NCI-H446 treated with DMSO at 0.1 percent for 48 hours (cell line): Measurements from ENCODE around the gene SRP68.
"Not testable (repeated sequence)": the region's sequence is repeated elsewhere in the genome, so short reads cannot be mapped to it uniquely, and the experiment has no call there.

Source experiments
- DNase-seq: peaks from one replicate; lab custom pipeline; 2025; lab: John Stamatoyannopoulos, UW

The SRP68 gene

DNA sequence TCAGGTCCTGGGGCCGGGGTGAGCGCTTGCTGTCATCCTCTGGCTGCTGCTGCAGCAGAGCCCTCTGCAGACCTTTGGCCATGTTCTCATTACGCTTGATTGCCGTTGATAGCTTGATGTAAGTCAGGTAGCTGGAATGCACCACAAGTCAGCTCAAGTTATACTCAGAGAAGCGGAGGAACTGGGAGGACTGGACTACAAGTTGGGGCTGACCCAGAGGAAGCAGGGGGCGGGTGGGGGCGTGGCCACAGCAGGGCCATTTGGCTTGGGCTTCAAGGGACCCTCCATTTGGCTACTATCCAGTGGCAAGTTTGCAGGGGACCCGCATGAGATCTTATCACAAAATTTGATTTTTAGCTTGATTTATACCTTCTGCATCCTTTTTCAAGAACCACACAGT lies 26.3 kb downstream of the SRP68 start:
- DNase-seq, result no peak

GRCh38 chr17:76044475-76045007 lies 27.8 kb downstream of the SRP68 start:
- DNase-seq, result not testable (repeated sequence)

DNA sequence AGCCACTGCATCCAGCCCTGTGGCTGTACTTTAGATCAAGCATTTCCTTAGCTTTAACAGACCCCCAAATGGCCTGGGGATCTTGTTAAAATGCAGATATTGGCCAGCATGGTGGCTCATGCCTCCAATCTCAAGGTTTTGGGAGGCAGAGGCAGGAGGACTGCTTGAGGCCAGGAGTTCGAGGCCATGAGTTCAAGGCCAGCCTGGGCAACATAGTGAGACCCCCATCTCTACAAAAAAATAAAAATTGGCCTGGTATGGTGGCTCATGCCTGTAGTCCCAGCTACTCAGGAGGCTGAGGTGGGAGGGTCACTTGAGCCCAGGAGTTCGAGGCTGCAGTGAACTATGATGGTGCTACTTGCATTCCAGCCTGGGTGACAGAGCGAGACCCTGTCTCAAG lies 29.4 kb downstream of the SRP68 start:
- DNase-seq, result not testable (repeated sequence)

DNA sequence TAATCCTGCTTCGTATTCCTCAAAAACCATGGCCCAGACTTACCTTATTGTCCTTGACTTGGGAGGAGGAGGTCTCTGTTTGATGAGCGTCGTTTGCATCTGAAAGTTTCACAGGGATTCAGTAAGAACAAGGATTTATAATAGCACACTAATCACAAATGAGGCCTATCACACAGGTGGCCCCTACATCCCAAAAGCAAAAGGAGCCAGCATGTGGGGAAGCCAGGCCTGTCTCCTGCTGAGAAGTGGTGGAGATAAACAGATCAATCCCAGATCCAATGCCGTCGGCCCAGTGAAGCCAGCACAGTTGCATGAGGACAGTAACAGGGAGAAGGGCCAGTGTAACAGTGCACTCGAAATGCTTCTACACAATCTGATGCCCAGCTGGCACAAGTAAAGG lies 31.9 kb downstream of the SRP68 start:
- no peak for DNase-seq

- no peak for DNase-seq
These were observed 33.2 kb downstream of the SRP68 start for GRCh38 chr17:76039121-76039520.

DNA sequence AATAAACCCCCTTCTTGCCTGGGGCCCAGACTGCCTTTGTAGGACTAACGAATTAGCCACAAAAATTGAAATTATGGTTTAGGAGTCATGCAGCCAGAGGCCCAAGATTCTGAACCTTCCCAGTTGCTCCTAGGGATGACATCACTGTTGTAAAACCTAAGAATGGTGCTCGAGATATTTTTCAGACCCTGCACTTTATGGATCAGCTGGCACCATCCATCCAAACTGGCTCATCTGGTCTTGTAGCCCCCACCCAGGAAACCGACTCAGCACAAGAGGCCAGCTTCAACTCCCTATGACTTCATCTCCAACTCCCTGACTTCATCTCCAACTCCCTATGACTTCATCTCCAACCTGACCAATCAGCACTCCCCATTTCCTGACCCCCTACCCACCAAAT lies 34.3 kb downstream of the SRP68 start:
- no peak for DNase-seq

- DNase-seq, result no peak
These were observed 35.6 kb downstream of the SRP68 start for GRCh38 chr17:76036497-76037261.

GRCh38 chr17:76034428-76035350 lies 37.6 kb downstream of the SRP68 start:
- DNase-seq, result no peak

DNA sequence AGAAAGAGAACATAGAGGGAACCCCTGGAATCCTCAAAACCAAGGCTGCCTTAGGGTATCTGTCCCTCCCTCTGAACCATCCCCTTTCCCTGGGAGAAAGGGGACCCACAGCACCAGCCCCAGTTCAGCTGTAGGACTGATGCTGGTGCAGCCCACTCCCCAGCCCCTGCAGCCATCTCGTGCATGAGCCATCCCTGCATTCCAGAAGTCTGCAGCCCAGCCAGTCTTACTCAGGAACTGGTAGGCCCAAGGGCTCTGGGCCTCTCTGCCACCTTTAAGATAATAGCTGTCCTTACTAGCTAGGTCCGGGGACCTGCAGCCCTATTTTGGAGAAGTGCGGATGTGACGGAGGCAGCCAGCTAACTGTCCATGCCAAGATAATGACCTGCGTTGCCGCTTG lies 39.2 kb downstream of the SRP68 start:
- DNase-seq, result no peak

DNA sequence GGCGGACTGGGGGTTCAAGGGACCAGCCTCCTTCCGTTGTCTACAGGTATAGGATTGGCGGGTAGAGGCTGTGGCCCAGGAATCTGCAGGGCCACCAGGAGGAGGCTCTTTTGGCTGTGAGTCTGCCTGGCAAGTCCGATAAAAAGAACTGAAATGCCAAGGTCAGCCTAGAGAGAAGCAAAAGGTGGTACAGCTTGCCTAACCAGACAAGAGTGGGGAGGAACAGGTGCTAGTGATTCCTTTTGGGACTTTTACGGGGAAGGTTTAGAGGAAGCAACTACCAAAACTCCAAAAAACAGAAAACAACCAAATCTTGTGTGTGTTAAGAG lies 39.6 kb downstream of the SRP68 start:
- DNase-seq, result no peak

GRCh38 chr17:76032073-76032779 lies 40.1 kb downstream of the SRP68 start:
- DNase-seq, result peak; percentile 3

GRCh38 chr17:76027159-76027839 lies 45.0 kb downstream of the SRP68 start, which contains the start of gene EVPL:
Gene EVPL (minus strand): TSS chr17:76027306. CDS start chr17:76027198, 108 bp downstream.
- no peak for DNase-seq

DNA sequence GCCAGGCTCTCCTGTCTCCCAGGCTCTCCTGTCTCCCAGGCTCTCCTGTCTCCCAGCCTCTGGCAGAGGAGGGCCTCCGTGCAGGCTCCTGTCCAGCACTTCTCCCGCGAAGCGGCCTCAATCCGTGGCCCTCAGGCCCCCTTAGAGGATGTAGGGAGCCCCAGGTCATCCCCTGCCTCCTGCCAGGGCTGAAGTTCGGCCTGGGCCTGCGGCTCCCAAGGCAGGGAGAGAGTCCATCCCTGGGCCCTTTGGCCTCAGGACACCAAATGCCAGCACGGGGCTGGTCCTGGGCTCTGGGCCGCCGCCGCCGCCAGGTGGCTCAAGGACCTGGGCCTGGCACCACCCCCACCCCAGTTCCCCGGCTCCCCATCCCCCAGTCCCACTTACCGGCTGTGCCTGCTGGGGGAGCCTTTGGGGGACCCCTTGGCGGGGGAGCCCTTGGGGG lies 45.6 kb downstream of the SRP68 start:
- no peak for DNase-seq

GRCh38 chr17:76025294-76025693 lies 47.0 kb downstream of the SRP68 start:
- DNase-seq, result no peak

- no peak for DNase-seq
These were observed 48.0 kb downstream of the SRP68 start for GRCh38 chr17:76024353-76024752.

GRCh38 chr17:76023900-76024237 lies 48.4 kb downstream of the SRP68 start:
- no peak for DNase-seq

DNA sequence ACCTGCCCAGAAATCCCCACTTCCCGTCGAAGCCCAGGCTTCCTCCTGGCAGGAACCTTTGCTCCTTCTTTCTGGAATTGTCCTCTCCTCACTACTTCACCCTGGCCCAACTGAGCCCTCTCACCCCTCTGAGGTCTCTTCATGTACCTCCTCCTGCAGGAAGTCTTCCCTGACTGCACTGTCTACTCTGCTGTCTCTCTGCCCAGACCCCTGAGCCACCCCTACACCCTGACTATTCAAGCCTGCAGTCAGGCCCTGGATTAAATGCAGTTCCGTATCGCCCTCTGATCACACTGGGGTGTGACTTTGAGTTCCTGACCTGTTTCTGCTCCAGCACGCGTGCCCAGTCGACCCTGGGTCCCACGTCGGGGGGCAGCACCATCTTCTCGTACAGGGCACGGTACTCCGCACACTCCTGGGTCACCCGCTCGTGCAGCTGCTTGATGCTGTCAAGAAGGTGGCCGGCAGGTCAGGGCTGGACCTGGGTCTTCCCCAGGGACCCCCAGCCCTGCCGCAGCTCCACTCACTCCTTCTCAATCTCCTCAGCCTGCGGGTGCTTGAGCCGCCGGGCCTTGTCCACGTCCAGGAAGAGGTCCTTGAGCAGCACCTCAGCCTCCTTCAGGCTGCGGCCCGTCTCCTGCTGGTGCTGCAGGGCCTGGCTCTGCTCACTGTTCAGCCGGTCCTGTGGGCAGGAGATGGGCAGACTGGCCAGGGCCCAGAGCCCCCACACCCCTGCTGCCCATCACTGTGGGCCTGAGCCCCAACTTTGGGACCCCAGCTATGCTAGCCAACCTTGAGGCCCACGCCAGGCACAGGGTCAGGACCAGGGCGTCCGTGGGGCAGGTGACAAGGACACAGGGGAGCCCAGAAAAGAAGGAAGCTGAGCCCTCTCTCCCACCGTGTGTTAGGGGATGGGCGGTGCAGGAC lies 49.1 kb downstream of the SRP68 start:
- no peak for DNase-seq

- DNase-seq, result no peak
These were observed 50.0 kb downstream of the SRP68 start for GRCh38 chr17:76022285-76022684.

DNA sequence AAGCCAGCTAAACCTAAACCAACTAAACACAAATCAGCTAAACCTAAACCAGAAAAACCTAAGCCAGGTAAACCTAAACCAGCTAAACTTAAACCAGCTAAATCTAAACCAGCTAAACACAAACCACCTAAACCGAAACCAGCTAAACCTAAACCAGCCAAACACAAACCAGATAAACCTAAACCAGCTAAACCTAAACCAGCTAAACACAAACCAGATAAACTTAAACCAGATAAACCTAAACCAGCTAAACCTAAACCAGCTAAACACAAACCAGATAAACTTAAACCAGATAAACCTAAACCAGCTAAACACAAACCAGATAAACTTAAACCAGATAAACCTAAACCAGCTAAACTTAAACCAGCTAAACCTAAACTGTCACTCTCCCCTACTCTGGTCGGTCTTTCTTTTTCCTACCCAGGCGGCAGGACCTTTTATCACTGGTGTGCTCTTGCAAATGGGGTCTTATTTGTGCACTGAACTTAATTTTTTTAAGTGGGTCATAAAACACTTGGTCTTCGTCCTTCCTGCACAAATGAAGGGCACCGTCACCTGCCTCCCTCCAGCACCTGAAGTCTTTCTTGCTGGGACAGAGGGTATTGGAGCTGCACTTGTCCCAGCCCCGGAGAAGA lies 52.4 kb downstream of the SRP68 start:
- DNase-seq, result no peak

- DNase-seq, result no peak
These were observed 53.5 kb downstream of the SRP68 start for GRCh38 chr17:76018801-76019200.
